Endothelial cell (in vitro differentiated cells): Measurements from ENCODE around the gene PDK2. TPM values are rescaled to one million over a fixed set of nuclear protein-coding genes. Genes with fewer than 3 reads are reported as not detected.
"Not testable (repeated sequence)": the region's sequence is repeated elsewhere in the genome, so short reads cannot be mapped to it uniquely, and the experiment has no call there.

ENCODE experiments used
- DNase-seq: peaks from one replicate; pipeline ENCODE4 v3.0.0; 2021; ENCODE audit warnings: low spot score
- H3K27ac Mint-ChIP-seq: one replicate; pipeline ENCODE4 v1.8.0; 2021; ENCODE audit warnings: mixed read lengths, inconsistent platforms; ENCODE audit not compliant: unreplicated experiment
- H3K27me3 Mint-ChIP-seq: one replicate; pipeline ENCODE4 v1.8.0; 2021; ENCODE audit warnings: mild to moderate bottlenecking, moderate library complexity, mixed read lengths, inconsistent platforms; ENCODE audit not compliant: unreplicated experiment
- H3K36me3 Mint-ChIP-seq: one replicate; pipeline ENCODE4 v1.8.0; 2021; ENCODE audit warnings: mild to moderate bottlenecking, low read depth, mixed read lengths, inconsistent platforms; ENCODE audit not compliant: unreplicated experiment
- H3K4me1 Mint-ChIP-seq: one replicate; pipeline ENCODE4 v1.8.0; 2021; ENCODE audit warnings: mild to moderate bottlenecking, mixed read lengths, inconsistent platforms; ENCODE audit not compliant: unreplicated experiment
- H3K4me3 Mint-ChIP-seq: one replicate; pipeline ENCODE4 v1.8.0; 2021; ENCODE audit warnings: mild to moderate bottlenecking, mixed read lengths, inconsistent platforms; ENCODE audit not compliant: unreplicated experiment
- H3K9me3 Mint-ChIP-seq: one replicate; pipeline ENCODE4 v1.8.0; 2021; ENCODE audit warnings: mixed read lengths, inconsistent platforms; ENCODE audit not compliant: unreplicated experiment
- total RNA-seq: library from RNA; stranded (reverse); fragmentation: NEBNext Ultra II Directional; extraction: Animal tissue kit (Norgen Biotek cat#: 25700); gene quantifications from one replicate; pipeline ENCODE4 v1.2.1, GENCODE V29; 2021; ENCODE audit not compliant: unreplicated experiment
- TF ChIP-seq, protein P1 (sequence below): fragments of 200-600 bp; sonication (generic); IDR thresholded peaks from one replicate; pipeline ENCODE4 v1.5.0; 2021; ENCODE audit warnings: antibody characterized with exemption; ENCODE audit not compliant: unreplicated experiment

Gene PDK2
- total RNA-seq, 1 donor from 2014 or later, result 37.1 TPM

DNA sequence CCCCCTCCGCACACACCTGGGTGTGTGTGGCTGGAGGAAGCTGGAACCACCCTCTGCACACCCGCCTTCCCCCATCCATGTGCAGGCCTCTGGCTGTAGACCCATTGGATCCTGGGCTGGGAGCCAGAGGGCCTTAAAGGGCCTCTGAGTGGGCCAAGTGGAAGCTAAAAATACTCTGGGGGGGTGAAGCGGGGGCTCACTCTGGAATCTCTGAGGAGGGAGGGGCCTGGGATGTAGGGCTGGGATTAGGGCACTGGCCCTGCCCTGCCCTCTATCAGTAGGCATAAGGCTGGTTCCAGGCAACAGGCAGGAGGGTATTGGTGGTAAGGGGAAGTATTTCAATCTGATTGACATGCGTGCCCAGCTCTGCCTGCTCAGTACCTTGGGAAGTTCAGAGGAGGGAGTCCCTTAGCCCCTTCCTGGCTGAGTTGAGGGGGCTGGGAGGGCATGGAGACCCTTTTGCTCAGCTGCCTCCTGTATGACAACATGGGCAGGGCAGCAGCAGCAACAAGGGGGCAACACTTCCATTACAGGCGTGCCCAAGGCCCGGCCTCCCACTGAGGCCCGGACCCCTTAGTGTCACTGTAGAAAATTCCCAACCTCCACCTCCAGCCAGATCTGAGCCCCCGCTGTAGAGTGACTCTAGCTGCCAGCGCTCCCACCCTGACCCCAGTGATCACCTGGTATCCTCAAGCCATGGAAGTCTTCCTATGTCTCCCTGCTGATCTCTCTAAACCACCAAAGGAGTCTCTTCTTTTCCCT is 34.0 kb upstream of the PDK2 start:
- no peak for DNase-seq
- Mint-ChIP-seq H3K36me3 (peaks cover 5% of the 10 kb centered on the region), H3K27ac (no peak overlapping the region), H3K9me3 (no peaks in the 10 kb centered on the region), H3K4me1 (peaks cover 13% of the 10 kb centered on the region), H3K27me3 (peaks cover 14% of the 10 kb centered on the region), H3K4me3 (no peak overlapping the region)
- TF ChIP-seq, protein P1, sequence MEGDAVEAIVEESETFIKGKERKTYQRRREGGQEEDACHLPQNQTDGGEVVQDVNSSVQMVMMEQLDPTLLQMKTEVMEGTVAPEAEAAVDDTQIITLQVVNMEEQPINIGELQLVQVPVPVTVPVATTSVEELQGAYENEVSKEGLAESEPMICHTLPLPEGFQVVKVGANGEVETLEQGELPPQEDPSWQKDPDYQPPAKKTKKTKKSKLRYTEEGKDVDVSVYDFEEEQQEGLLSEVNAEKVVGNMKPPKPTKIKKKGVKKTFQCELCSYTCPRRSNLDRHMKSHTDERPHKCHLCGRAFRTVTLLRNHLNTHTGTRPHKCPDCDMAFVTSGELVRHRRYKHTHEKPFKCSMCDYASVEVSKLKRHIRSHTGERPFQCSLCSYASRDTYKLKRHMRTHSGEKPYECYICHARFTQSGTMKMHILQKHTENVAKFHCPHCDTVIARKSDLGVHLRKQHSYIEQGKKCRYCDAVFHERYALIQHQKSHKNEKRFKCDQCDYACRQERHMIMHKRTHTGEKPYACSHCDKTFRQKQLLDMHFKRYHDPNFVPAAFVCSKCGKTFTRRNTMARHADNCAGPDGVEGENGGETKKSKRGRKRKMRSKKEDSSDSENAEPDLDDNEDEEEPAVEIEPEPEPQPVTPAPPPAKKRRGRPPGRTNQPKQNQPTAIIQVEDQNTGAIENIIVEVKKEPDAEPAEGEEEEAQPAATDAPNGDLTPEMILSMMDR, result no peak

DNA sequence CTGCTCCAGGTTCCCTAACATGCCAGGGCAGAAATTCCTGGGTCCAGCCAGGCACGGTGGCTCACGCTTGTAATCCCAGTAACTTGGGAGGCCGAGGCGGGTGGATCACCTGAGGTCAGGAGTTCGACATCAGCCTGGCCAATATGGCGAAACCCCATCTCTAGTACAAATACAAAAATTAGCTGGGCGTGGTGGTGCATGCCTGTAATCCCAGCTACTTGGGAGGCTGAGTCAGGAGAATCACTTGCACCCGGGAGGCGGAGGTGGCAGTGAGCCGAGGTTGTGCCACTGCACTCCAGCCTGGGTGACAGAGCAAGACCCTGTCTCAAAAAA is 33.5 kb upstream of the PDK2 start:
- H3K36me3 Mint-ChIP-seq, H3K27ac Mint-ChIP-seq, H3K4me3 Mint-ChIP-seq, DNase-seq, H3K9me3 Mint-ChIP-seq: not testable (repeated sequence)
- peaks cover 11% of the 10 kb centered on the region for H3K27me3 Mint-ChIP-seq
- peaks cover 11% of the 10 kb centered on the region for H3K4me1 Mint-ChIP-seq

- peaks cover 5% of the 10 kb centered on the region for H3K36me3 Mint-ChIP-seq
- no peaks in the 10 kb centered on the region for H3K9me3 Mint-ChIP-seq
- H3K27ac Mint-ChIP-seq, result no peak overlapping the region
- DNase-seq, result no peak
- TF ChIP-seq, protein P1, result no peak
- peaks cover 8% of the 10 kb centered on the region for H3K27me3 Mint-ChIP-seq
- H3K4me1 Mint-ChIP-seq, result peaks cover 8% of the 10 kb centered on the region
- no peak overlapping the region for H3K4me3 Mint-ChIP-seq
Measured at GRCh38 chr17:50062293-50063243, 32.6 kb upstream of the PDK2 start.

DNA sequence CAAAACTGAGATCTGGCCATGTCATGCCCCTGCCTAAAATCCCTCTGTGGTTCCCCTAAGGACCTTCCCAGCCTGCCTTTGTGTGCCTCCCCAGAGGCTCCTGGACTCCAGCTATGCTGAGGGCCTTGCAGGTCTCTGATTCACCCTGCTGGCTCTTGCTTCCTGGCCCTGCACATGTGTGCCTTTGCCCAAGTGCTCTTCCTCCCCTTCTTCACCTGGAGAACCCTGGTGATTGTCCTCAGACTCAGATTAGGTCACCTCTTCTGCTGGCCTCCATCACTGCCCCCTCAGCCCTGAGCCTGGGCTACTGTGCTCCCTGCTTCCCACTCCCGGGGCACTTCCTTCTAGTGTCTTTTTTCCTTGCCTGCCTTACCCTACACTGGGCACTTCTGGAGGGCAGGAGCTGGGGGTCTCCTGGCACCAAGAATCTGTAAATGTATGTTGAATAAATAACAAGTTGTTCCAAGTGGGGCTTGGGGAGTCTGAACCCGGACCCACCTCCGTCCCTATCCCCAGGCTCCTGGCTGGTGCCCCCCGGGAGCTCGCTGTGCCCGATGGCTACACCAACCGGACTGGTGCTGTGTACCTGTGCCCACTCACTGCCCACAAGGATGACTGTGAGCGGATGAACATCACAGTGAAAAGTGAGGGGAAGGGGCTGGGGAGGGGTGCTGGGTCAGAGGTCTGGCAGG is 31.4 kb upstream of the PDK2 start:
- Mint-ChIP-seq H3K27me3 (peaks cover 8% of the 10 kb centered on the region), H3K4me3 (no peak overlapping the region), H3K9me3 (no peaks in the 10 kb centered on the region), H3K4me1 (peaks cover 5% of the 10 kb centered on the region), H3K27ac (no peak overlapping the region), H3K36me3 (no peaks in the 10 kb centered on the region)
- DNase-seq, result no peak
- TF ChIP-seq, protein P1, result no peak

DNA sequence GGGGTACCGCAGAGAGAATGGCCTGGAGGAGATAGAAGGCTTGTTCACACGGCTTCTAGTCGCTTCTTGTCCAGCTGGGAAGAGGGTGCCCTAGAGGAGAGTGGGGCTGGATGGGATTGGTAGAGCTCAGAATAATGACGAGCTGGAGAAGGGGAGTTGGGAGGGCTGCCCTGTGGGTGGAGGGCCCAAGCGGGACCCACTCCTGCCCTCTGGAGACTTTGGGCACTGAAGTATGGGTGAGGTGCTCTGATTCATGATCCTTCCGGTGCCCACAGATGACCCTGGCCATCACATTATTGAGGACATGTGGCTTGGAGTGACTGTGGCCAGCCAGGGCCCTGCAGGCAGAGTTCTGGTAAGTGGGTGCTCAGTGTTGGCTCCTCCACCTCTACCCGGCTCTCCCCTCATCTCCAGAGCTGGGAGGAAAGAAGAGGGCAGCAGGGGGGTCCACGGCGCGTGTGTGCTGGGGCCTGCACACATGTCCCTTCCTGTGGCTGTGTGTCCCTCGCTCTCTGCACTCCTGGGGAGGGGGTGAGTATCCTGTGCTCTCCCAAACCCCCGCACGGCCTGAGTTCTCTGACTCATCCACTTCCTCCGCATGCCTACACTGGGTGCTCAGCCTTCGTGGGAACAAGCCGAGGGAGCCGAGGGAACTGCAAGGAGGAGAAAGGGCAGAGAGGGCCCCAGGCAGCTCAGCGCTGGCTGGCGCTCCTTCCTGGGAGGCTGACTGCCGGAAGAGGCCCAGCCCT is 30.7 kb upstream of the PDK2 start:
- Mint-ChIP-seq H3K4me1 (peaks cover 5% of the 10 kb centered on the region), H3K4me3 (no peak overlapping the region), H3K9me3 (no peaks in the 10 kb centered on the region), H3K36me3 (no peaks in the 10 kb centered on the region), H3K27ac (no peak overlapping the region), H3K27me3 (peaks cover 8% of the 10 kb centered on the region)
- TF ChIP-seq, protein P1, result no peak
- no peak for DNase-seq
